Measurements from ENCODE around the gene MAU2. TPM values are rescaled to one million over a fixed set of nuclear protein-coding genes. Genes with fewer than 3 reads are reported as not detected.

The MAU2 gene
- total and polyA plus RNA-seq, 10 of the 15 experiments (the other 5 are each of a cell fraction or from before 2014, with no cell fraction given) = 1.8 to 47.2 (median 22.1) TPM

GRCh38 chr19:19274146-19274545, 46.5 kb upstream of the MAU2 start:
- Histone ChIP-seq H3K9me3 (replicated peaks; ENCODE audit: control insufficient read depth, insufficient read depth, low read length) (no peaks in the 10 kb centered on the region), H3K27me3 (replicated peaks in 1 of 2; ENCODE audit: control insufficient read depth in 2 of 2, insufficient read depth in 2 of 2, low read length in 1 of 2) (no peaks in the 10 kb centered on the region; a peak in 1 of 4 replicates), H3K4me2 (ENCODE audit: control insufficient read depth, insufficient read depth) (no peak overlapping the region), H4K20me1 (ENCODE audit: control insufficient read depth, insufficient read depth) (no peaks in the 10 kb centered on the region), H3K36me3 (ENCODE audit: control insufficient read depth in 2 of 2, insufficient read depth in 2 of 2, low read length in 1 of 2) (peaks cover 0 to 7% of the 10 kb centered on the region in 2 experiments; a peak in 3 of 4 replicates), H3K27ac (ENCODE audit: control insufficient read depth, insufficient read depth) (no peak overlapping the region), H2AFZ (ENCODE audit: control insufficient read depth, low read depth, low read length) (no peak overlapping the region), H3K4me3 (no peak overlapping the region), H3K79me2 (ENCODE audit: control insufficient read depth, insufficient read depth, low read length) (no peaks in the 10 kb centered on the region), H3K4me1 (ENCODE audit: control insufficient read depth, insufficient read depth, low read length) (no peaks in the 10 kb centered on the region), H3K9ac (ENCODE audit: control insufficient read depth, insufficient read depth, low read length) (no peak overlapping the region)
- FAIRE-seq (no peak), DNase-seq (ENCODE audit: low read depth, low spot score) (no peak), ATAC-seq (no peak)
- 83% methylated on average over 8 of the region's 8 CpGs for WGBS (ENCODE audit: insufficient coverage, insufficient replicate concordance, low lambda C conversion rate, missing lambda C conversion rate)
- no peak for TF ChIP-seq PAX5 (IDR thresholded peaks at IDR 0.05; ENCODE audit: borderline replicate concordance, low read depth, low read length)
- TF ChIP-seq FOXM1 (IDR thresholded peaks at IDR 0.05; ENCODE audit: low read depth, low read length) = no peak
- no peak for TF ChIP-seq CHD4 (IDR thresholded peaks at IDR 0.05)
- no peak for TF ChIP-seq NFIC (IDR thresholded peaks at IDR 0.05; ENCODE audit: low read depth, low read length)
- no peak for TF ChIP-seq CBX3 (IDR thresholded peaks at IDR 0.05; ENCODE audit: borderline replicate concordance, low read depth)
- no peak for TF ChIP-seq SKIL (IDR thresholded peaks at IDR 0.05; ENCODE audit: low read depth, poor library complexity, severe bottlenecking)
- TF ChIP-seq IRF3 (IDR thresholded peaks at IDR 0.05) = no peak
- no peak for TF ChIP-seq TBL1XR1 (IDR thresholded peaks at IDR 0.05; ENCODE audit: low read depth, low read length)
- no peak for TF ChIP-seq MYC (IDR thresholded peaks at IDR 0.05; ENCODE audit: insufficient read depth, insufficient read length, insufficient replicate concordance, low read length, severe bottlenecking)
- no peak for TF ChIP-seq POLR2A (IDR thresholded peaks at IDR 0.05; ENCODE audit: low read depth, low read length)
- no peak for TF ChIP-seq GATAD2B (conservative IDR thresholded peaks at IDR 0.05; ENCODE audit: low read depth)
- intact Hi-C loops (cut with micrococcal nuclease; ENCODE audit: unreplicated experiment) (no loop called here), in situ Hi-C loops (cut with MboI) (no loop called here)
- ChIA-PET SMC1A (ENCODE audit: uncharacterized antibody, unreplicated experiment) (no interaction called here), CTCF (no interaction called here), POLR2A (no interaction called here), RAD21 (ENCODE audit: unreplicated experiment) (no interaction called here)
- BruUV-seq (replicated peaks) = no TSS peak
